Heart right ventricle (tissue), 16 donors: Measurements from ENCODE around the gene RDM1. TPM values are rescaled to one million over a fixed set of nuclear protein-coding genes. Genes with fewer than 3 reads are reported as not detected.

Experiments used
- ATAC-seq, 8 donors: fragments of 200-7000 bp; cut with Tn5 transposase; one replicate each; pipeline ENCODE4 v1.9.1; 2020; ENCODE audit warnings: mild to moderate bottlenecking in 8 of 8, moderate library complexity in 8 of 8, moderate number of reproducible peaks in 1 of 8
- DNase-seq, 2 donors: peaks; one replicate each; pipeline ENCODE4 v3.0.0-alpha.2; 2020
- H3K27ac ChIP-seq, 10 donors: fragments of 200-600 bp; sonication (generic) in 2 of 10; one replicate each; pipeline versions ENCODE4 v1.5.0 to v1.8.0; 2020 to 2022; ENCODE audit warnings: mild to moderate bottlenecking in 3 of 10
- H3K27me3 ChIP-seq, 7 donors: fragments of 200-600 bp; one replicate each; pipeline ENCODE4 v1.8.0; 2021 to 2022; ENCODE audit warnings: mild to moderate bottlenecking in 2 of 7
- H3K36me3 ChIP-seq, 9 donors: fragments of 200-600 bp; sonication (generic) in 1 of 9; one replicate each; pipeline versions ENCODE4 v1.5.0 to v1.8.0; 2020 to 2022; ENCODE audit warnings: mild to moderate bottlenecking in 2 of 9
- H3K4me1 ChIP-seq, 9 donors: fragments of 200-600 bp; sonication (generic) in 1 of 9; one replicate each; pipeline versions ENCODE4 v1.5.0 to v1.8.0; 2020 to 2022; ENCODE audit warnings: mild to moderate bottlenecking in 4 of 9
- H3K4me3 ChIP-seq, 10 donors: fragments of 200-600 bp; sonication (generic) in 2 of 10; one replicate each; pipeline versions ENCODE4 v1.5.0 to v1.8.0; 2020 to 2022; ENCODE audit warnings: mild to moderate bottlenecking in 7 of 10, moderate library complexity in 2 of 10
- H3K9me3 ChIP-seq, 11 donors: fragments of 200-600 bp in 10 of 11; sonication (generic) in 2 of 11; one replicate each; pipeline versions ENCODE4 v1.5.0 to v1.8.0; 2013 to 2022; ENCODE audit warnings: mild to moderate bottlenecking in 2 of 11, control low read depth in 1 of 11, moderate library complexity in 1 of 11
- CTCF ChIP-seq, 9 donors: fragments of 200-600 bp; sonication (generic) in 2 of 9; IDR thresholded peaks; one replicate each; pipeline versions ENCODE4 v1.5.0 to v1.8.0; 2021 to 2022; ENCODE audit warnings: antibody characterized with exemption in 9 of 9, mild to moderate bottlenecking in 5 of 9, moderate library complexity in 1 of 9
- WGBS, 2 donors: extraction: QIAGEN DNeasy Blood & Tissue Kit; methylation state at CpG; one replicate each; pipeline ENCODE4 v1.1.7; 2013; ENCODE audit warnings: inconsistent platforms in 1 of 2; 5-methylcytosine and 5-hydroxymethylcytosine counted together
- intact Hi-C, 10 donors: fragments of 100-400 bp; cut with DNase I; formaldehyde crosslinking; loops; one replicate each; pipeline versions ENCODE4 v1.11.1 to v1.14.2; 2022
- polyA plus RNA-seq, 2 donors: library from polyadenylated mRNA; stranded (reverse); fragments of 200-250 nt; gene quantifications; one replicate each; pipeline ENCODE4 v1.2.3, GENCODE V29; 2013
- total RNA-seq, 10 donors: library from RNA; stranded (reverse); fragmentation: NEBNext Ultra II Directional in 3 of 10; extraction: Animal tissue kit (Norgen Biotek cat#: 25700) in 3 of 10; gene quantifications; one replicate each; pipeline versions ENCODE4 v1.2.1 to v1.2.4, GENCODE V29; 2021 to 2023
- donor health status: Arrhythmogenic right ventricular cardiomyopathy.
- donor health status: ischemic (EF 13 %, LVEDD 7.1; RV severe dilation, severe dysfunction).
- donor health status: healthy with polysubstance abuse.
- donor health status: DM: no; HTN: yes; CAD: no.
- donor health status: DM: no; HTN: no; CAD: no.
- donor health status: ischemic (EF 25% LVEDD 6.9; RV normal size, moderate dysfunction).
- donor health status: ischemic (EF 25% LVEDD 5.7; RV mildly dilated, moderate dysfunction).
- donor health status: healthy.
- donor health status: DM: yes; HTN: yes; CAD: no.
- donor health status: Ischemic cardiomyopathy.
- donor health status: ischemic (EF 35%, LVEDD 5.7; RV mildly dilated, moderate dysfunction).
- donor health status: nonischemic (EF 11% LVEDD 7.7; RV severe dilation, severe dysfunction).
- donor health status: DM: yes; HTN: yes; CAD: no.
- donor health status: PGD.
- donor health status: ischemic (EF 29% LVEDD 5.4; RV normal size, mild dysfunction).
- donor health status: nonischemic (EF 23%, LVEDD 6.1; RV moderate dilation, normal function).

The RDM1 gene
- total and polyA plus RNA-seq, 12 donors, result 0.46 to 1.3 TPM; not detected in 10

GRCh38 chr17:35953720-35954119 lies 23.1 kb upstream of the RDM1 start:
- H3K4me1 ChIP-seq, result no peaks in the 10 kb centered on the region
- H3K36me3 ChIP-seq, result no peaks in the 10 kb centered on the region
- no peak overlapping the region for H3K4me3 ChIP-seq
- peaks cover 0 to 34% (median 16%) of the 10 kb centered on the region in 7 donors for H3K27me3 ChIP-seq
- H3K27ac ChIP-seq, result no peak overlapping the region
- no peaks in the 10 kb centered on the region for H3K9me3 ChIP-seq
- TF ChIP-seq CTCF (IDR thresholded peaks at IDR 0.05), result no peak
- intact Hi-C loops, result no loop called here
- ATAC-seq, result no peak
- DNase-seq, result no peak
- WGBS, 2 donors, result 45 to 49% methylated on average over 7 of the region's 7 CpGs

GRCh38 chr17:35949401-35949800 lies 18.8 kb upstream of the RDM1 start:
- peaks cover 0 to 4% (median 0%) of the 10 kb centered on the region in 9 donors for H3K4me1 ChIP-seq
- H3K36me3 ChIP-seq, result no peaks in the 10 kb centered on the region
- H3K4me3 ChIP-seq, result no peak overlapping the region
- TF ChIP-seq CTCF (IDR thresholded peaks at IDR 0.05), result no peak
- H3K27me3 ChIP-seq, result peaks cover 0 to 20% (median 6%) of the 10 kb centered on the region in 7 donors
- WGBS, 2 donors, result 60 to 67% methylated on average over 3 of the region's 3 CpGs
- intact Hi-C loops, result loop anchor here in 1 of 10 donors (10.0 kb wide), 1 partner anchor 95 kb away; no protein-coding TSS in a partner anchor
- DNase-seq (no peak), ATAC-seq (no peak)
- no peaks in the 10 kb centered on the region for H3K9me3 ChIP-seq
- no peak overlapping the region for H3K27ac ChIP-seq

GRCh38 chr17:35948092-35948491 lies 17.5 kb upstream of the RDM1 start:
- peaks cover 0 to 19% (median 6%) of the 10 kb centered on the region in 7 donors for H3K27me3 ChIP-seq
- H3K27ac ChIP-seq, result no peak overlapping the region
- WGBS, 2 donors, result 91 to 93% methylated on average over 7 of the region's 7 CpGs
- no peak overlapping the region for H3K4me3 ChIP-seq
- ATAC-seq (no peak), DNase-seq (no peak)
- H3K9me3 ChIP-seq, result no peaks in the 10 kb centered on the region
- TF ChIP-seq CTCF (IDR thresholded peaks at IDR 0.05), result no peak
- H3K4me1 ChIP-seq, result peaks cover 0 to 4% (median 0%) of the 10 kb centered on the region in 9 donors
- H3K36me3 ChIP-seq, result no peaks in the 10 kb centered on the region
- intact Hi-C loops, result loop anchor here in 1 of 10 donors (10.0 kb wide), 1 partner anchor 93 kb away; no protein-coding TSS in a partner anchor

- peak; percentile 29 to 82 (median 74) for TF ChIP-seq CTCF (IDR thresholded peaks at IDR 0.05)
- DNase-seq (peak; percentile 22 to 32), ATAC-seq (peak in 5 of 8 donors; percentile 37 to 73 (median 57))
- no peaks in the 10 kb centered on the region for H3K9me3 ChIP-seq
- no peak overlapping the region for H3K27ac ChIP-seq
- peaks cover 0 to 18% (median 7%) of the 10 kb centered on the region in 7 donors for H3K27me3 ChIP-seq
- H3K4me1 ChIP-seq, result peaks cover 0 to 4% (median 0%) of the 10 kb centered on the region in 9 donors
- H3K4me3 ChIP-seq, result peak overlapping the region in 5 of 10 donors; percentile 5 to 30 (median 14)
- H3K36me3 ChIP-seq, result no peaks in the 10 kb centered on the region
- intact Hi-C loops, result loop anchor here in 1 of 10 donors (10.0 kb wide), 1 partner anchor 92 kb away; no protein-coding TSS in a partner anchor
- WGBS, 2 donors, result 29% methylated on average over 12 of the region's 12 CpGs
These were observed 16.6 kb upstream of the RDM1 start for GRCh38 chr17:35947156-35947585.
